K562 (cell line): ENCODE data around the gene KMT2C. TPM values are rescaled to one million over a fixed set of nuclear protein-coding genes. Genes with fewer than 3 reads are reported as not detected.
A peak's percentile ranks its signal among the peaks of the same experiment; 100 is the strongest.

Experiments
- AFF1 ChIP-seq, 2 experiments: fragments of 450-650 bp; IDR thresholded peaks; 2 replicates each; pipeline ENCODE4 v1.6.1; 2018; ENCODE audit warnings: mild to moderate bottlenecking in 2 of 2, low read depth in 1 of 2; ENCODE audit not compliant: partially characterized antibody in 2 of 2
- CBX1 ChIP-seq: sonication (generic); IDR thresholded peaks from 2 replicates; pipeline ENCODE4 v1.6.1; 2016; ENCODE audit warnings: antibody characterized with exemption, low read depth, mild to moderate bottlenecking
- ERF ChIP-seq: fragments of 450-650 bp; formaldehyde crosslinking; IDR thresholded peaks from 2 replicates; pipeline ENCODE4 v1.4.0; 2020; ENCODE audit warnings: mild to moderate bottlenecking, mixed read lengths
- FOSL1 ChIP-seq: fragments of 200-800 bp; sonication (Bioruptor generic); conservative IDR thresholded peaks from 2 replicates; pipeline ENCODE4 v1.6.1; 2016; ENCODE audit warnings: missing genetic modification characterization, missing compliant biosample characterization
- HCFC1 ChIP-seq: IDR thresholded peaks from 2 replicates; pipeline ENCODE4 v1.6.1; 2012; ENCODE audit warnings: low read depth, low read length, improper control_type of control experiment
- KLF1 ChIP-seq: fragments of 450-650 bp; IDR thresholded peaks from 2 replicates; pipeline ENCODE4 v1.6.1; 2016; ENCODE audit warnings: missing genetic modification characterization, missing compliant biosample characterization
- MBD2 ChIP-seq: sonication (generic); IDR thresholded peaks from 2 replicates; pipeline ENCODE4 v1.6.1; 2016; ENCODE audit warnings: low read depth, borderline replicate concordance
- SRSF3 ChIP-seq: fragments of 200-400 bp; formaldehyde crosslinking; IDR thresholded peaks from 2 replicates; pipeline ENCODE4 v1.6.1; 2016; ENCODE audit warnings: mild to moderate bottlenecking, low read length, moderate library complexity; ENCODE audit not compliant: insufficient read depth
- SRSF7 ChIP-seq: fragments of 200-400 bp; formaldehyde crosslinking; optimal IDR thresholded peaks from 2 replicates; pipeline ENCODE3; 2017; ENCODE audit warnings: mild to moderate bottlenecking, low read depth, low read length
- USF1 ChIP-seq: sonication (generic); formaldehyde crosslinking; IDR thresholded peaks from 2 replicates; pipeline ENCODE4 v1.9.0; 2022; ENCODE audit warnings: mild to moderate bottlenecking, missing genetic modification reagents
- ZNF224 ChIP-seq: sonication (generic); formaldehyde crosslinking; IDR thresholded peaks from 2 replicates; pipeline ENCODE4 v1.8.0; 2022; ENCODE audit warnings: mild to moderate bottlenecking, missing genetic modification reagents
- ZSCAN29 ChIP-seq: fragments of 450-650 bp; IDR thresholded peaks from 2 replicates; pipeline ENCODE4 v1.6.1; 2017
- polyA plus RNA-seq, 8 experiments: library from polyadenylated mRNA; depleted of rRNA in 4 of 8; stranded (reverse) in 5 of 8; unstranded in 3 of 8; fragments of >200 nt; fragmentation: Nextera tagmentation in 2 of 8; fragmentation: Illumina TruSeq in 1 of 8; extraction: Ambion mirVana in 2 of 8; extraction: Trizol in 1 of 8; gene quantifications; 2 replicates each; pipeline versions ENCODE4 v1.2.1 to v1.2.3, GENCODE V29; 2011 to 2014; ENCODE audit warnings: inconsistent platforms in 1 of 8, missing spikeins in 1 of 8
- total RNA-seq, 7 experiments: library from RNA; depleted of rRNA in 6 of 7; stranded (reverse); fragments of >200 nt in 6 of 7; fragmentation: Illumina TruSeq in 2 of 7; extraction: Trizol in 2 of 7; gene quantifications; 2 replicates each; pipeline versions ENCODE4 v1.2.1 to v1.2.3, GENCODE V29; 2011 to 2021; ENCODE audit warnings: low replicate concordance in 1 of 7
- TF ChIP-seq, protein P1 (sequence below), 2 experiments: IDR thresholded peaks in 1 of 2; conservative IDR thresholded peaks in 1 of 2; 2 replicates each; pipeline ENCODE4 v1.6.1; 2016; ENCODE audit warnings: low read depth in 2 of 2, mild to moderate bottlenecking in 1 of 2, missing compliant biosample characterization in 1 of 2, missing genetic modification characterization in 1 of 2, moderate library complexity in 1 of 2
- TF ChIP-seq, protein P2 (sequence below), 2 experiments: fragments of 450-650 bp in 1 of 2; sonication (generic) in 1 of 2; formaldehyde crosslinking; conservative IDR thresholded peaks; 2 replicates each; pipeline versions ENCODE4 v1.4.0 to v1.8.1; 2020 to 2022; ENCODE audit warnings: mild to moderate bottlenecking in 1 of 2, missing genetic modification reagents in 1 of 2
- TF ChIP-seq, protein P3 (sequence below): fragments of 450-650 bp; IDR thresholded peaks from 2 replicates; pipeline ENCODE4 v1.6.1; 2014; ENCODE audit warnings: low read depth, mild to moderate bottlenecking, moderate library complexity, borderline replicate concordance
- TF ChIP-seq, protein P4 (sequence below): sonication (generic); formaldehyde crosslinking; IDR thresholded peaks from 2 replicates; pipeline ENCODE4 v1.5.0; 2020; ENCODE audit warnings: missing genetic modification reagents

KMT2C gene
- total and polyA plus RNA-seq, 9 of the 15 experiments (the other 6 are each of a cell fraction or from before 2014, with no cell fraction given) = 4.9 to 67.8 (median 27.1) TPM

GRCh38 chr7:152463709-152464311, 28.0 kb upstream of the KMT2C start (continued):
- peak; percentile 81 for TF ChIP-seq USF1
- no peak for TF ChIP-seq SRSF3
- TF ChIP-seq, protein P1, sequence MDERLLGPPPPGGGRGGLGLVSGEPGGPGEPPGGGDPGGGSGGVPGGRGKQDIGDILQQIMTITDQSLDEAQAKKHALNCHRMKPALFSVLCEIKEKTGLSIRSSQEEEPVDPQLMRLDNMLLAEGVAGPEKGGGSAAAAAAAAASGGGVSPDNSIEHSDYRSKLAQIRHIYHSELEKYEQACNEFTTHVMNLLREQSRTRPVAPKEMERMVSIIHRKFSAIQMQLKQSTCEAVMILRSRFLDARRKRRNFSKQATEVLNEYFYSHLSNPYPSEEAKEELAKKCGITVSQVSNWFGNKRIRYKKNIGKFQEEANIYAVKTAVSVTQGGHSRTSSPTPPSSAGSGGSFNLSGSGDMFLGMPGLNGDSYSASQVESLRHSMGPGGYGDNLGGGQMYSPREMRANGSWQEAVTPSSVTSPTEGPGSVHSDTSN (CRISPR knock-in tag; IDR thresholded peaks at IDR 0.05; ENCODE audit: low read depth) = peak; percentile 72
- TF ChIP-seq, protein P1 (tag; conservative IDR thresholded peaks at IDR 0.05; ENCODE audit: low read depth) = peak; percentile 90
- TF ChIP-seq, protein P2, sequence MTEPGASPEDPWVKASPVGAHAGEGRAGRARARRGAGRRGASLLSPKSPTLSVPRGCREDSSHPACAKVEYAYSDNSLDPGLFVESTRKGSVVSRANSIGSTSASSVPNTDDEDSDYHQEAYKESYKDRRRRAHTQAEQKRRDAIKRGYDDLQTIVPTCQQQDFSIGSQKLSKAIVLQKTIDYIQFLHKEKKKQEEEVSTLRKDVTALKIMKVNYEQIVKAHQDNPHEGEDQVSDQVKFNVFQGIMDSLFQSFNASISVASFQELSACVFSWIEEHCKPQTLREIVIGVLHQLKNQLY (CRISPR knock-in tag; conservative IDR thresholded peaks at IDR 0.05) = peak in 1 of 2 experiments; percentile 87; a peak in 1 of 4 replicates
- TF ChIP-seq ERF = peak; percentile 87
- no peak for TF ChIP-seq KLF1 (tag)
- TF ChIP-seq, protein P3, sequence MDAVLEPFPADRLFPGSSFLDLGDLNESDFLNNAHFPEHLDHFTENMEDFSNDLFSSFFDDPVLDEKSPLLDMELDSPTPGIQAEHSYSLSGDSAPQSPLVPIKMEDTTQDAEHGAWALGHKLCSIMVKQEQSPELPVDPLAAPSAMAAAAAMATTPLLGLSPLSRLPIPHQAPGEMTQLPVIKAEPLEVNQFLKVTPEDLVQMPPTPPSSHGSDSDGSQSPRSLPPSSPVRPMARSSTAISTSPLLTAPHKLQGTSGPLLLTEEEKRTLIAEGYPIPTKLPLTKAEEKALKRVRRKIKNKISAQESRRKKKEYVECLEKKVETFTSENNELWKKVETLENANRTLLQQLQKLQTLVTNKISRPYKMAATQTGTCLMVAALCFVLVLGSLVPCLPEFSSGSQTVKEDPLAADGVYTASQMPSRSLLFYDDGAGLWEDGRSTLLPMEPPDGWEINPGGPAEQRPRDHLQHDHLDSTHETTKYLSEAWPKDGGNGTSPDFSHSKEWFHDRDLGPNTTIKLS = no peak
- peak; percentile 96 for TF ChIP-seq CBX1
- TF ChIP-seq FOSL1 (tag) = no peak; the same call in 1 of the 2 replicates
- TF ChIP-seq MBD2 = peak; percentile 69
- TF ChIP-seq SRSF7 = no peak
- TF ChIP-seq, protein P4, sequence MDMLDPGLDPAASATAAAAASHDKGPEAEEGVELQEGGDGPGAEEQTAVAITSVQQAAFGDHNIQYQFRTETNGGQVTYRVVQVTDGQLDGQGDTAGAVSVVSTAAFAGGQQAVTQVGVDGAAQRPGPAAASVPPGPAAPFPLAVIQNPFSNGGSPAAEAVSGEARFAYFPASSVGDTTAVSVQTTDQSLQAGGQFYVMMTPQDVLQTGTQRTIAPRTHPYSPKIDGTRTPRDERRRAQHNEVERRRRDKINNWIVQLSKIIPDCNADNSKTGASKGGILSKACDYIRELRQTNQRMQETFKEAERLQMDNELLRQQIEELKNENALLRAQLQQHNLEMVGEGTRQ (CRISPR knock-in tag) = peak; percentile 77; the same call in 1 of the 2 replicates
- TF ChIP-seq AFF1 (IDR thresholded peaks at IDR 0.05; ENCODE audit: low read depth in 1 of 2, partially characterized antibody in 2 of 2) = no peak
- TF ChIP-seq HCFC1 = peak; percentile 64
- TF ChIP-seq ZNF224 (CRISPR knock-in tag) = no peak
- TF ChIP-seq ZSCAN29 = no peak
